Astrocyte of the cerebellum (primary cell): ENCODE results near the gene SPINK14.

Source experiments
- DNase-seq: peaks from one replicate; pipeline ENCODE4 v3.0.0-alpha.2; 2011; ENCODE audit warnings: low read depth
- H3K4me3 ChIP-seq: 2 replicates; pipeline ENCODE4 v1.5.1; 2011; ENCODE audit warnings: mild to moderate bottlenecking, low read depth, low read length, moderate library complexity
- CTCF ChIP-seq: IDR thresholded peaks from 2 replicates; pipeline ENCODE4 v1.5.1; 2012; ENCODE audit warnings: low read length, low read depth, moderate library complexity, mild to moderate bottlenecking; ENCODE audit errors: missing control alignments
- in situ Hi-C: cut with HindIII; loops from 2 replicates; pipeline ENCODE4 v1.10.0; 2017; ENCODE audit warnings: low sequenced_read_pairs

Gene SPINK14

DNA sequence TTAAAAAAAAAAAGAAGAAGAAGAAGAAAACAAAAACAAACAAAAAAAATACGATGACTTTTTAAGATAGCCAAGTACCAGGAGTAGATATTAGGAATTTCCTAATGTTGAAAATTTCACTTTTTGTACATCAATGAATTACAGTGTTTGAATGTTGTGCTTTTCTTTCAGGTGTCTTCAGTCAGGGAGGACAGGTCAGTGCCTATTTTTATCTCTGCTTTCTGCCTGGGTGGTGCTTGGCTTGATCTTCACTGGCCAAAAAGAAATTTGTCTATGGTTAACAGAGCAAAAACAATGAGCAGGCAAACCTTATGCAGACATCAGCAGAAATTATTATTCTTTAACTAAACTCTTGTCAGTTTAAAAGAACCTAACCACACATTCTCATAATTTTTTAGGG lies 37.5 kb downstream of the SPINK14 start:
- TF ChIP-seq CTCF: no peak
- in situ Hi-C loops: no loop called here
- H3K4me3 ChIP-seq: no peak overlapping the region
- DNase-seq: no peak

- H3K4me3 ChIP-seq: no peak overlapping the region
- no peak for DNase-seq
- TF ChIP-seq CTCF: no peak
- in situ Hi-C loops: no loop called here
Observed at GRCh38 chr5:148206620-148207019, 38.3 kb downstream of the SPINK14 start.

GRCh38 chr5:148208226-148208625 lies 39.9 kb downstream of the SPINK14 start:
- DNase-seq: no peak
- no peak for TF ChIP-seq CTCF
- in situ Hi-C loops: no loop called here
- H3K4me3 ChIP-seq: no peak overlapping the region

GRCh38 chr5:148209151-148209770 lies 40.9 kb downstream of the SPINK14 start:
- in situ Hi-C loops: no loop called here
- no peak for DNase-seq
- TF ChIP-seq CTCF: no peak

GRCh38 chr5:148214665-148215185 lies 46.4 kb downstream of the SPINK14 start:
- DNase-seq: no peak
- no peak for TF ChIP-seq CTCF
- in situ Hi-C loops: no loop called here
- H3K4me3 ChIP-seq: no peak overlapping the region

More at GRCh38 chr5:148209151-148209770, 40.9 kb downstream of the SPINK14 start:
- H3K4me3 ChIP-seq: no peak overlapping the region

GRCh38 chr5:148221508-148221907 lies 53.2 kb downstream of the SPINK14 start:
- no peak overlapping the region for H3K4me3 ChIP-seq
- TF ChIP-seq CTCF: no peak
- DNase-seq: no peak
- in situ Hi-C loops: no loop called here
